Measurements from ENCODE around the gene ARV1. TPM values are rescaled to one million over a fixed set of nuclear protein-coding genes. Genes with fewer than 3 reads are reported as not detected.

The ARV1 gene
- total and polyA plus RNA-seq, 12 donors, result 19.8 to 60.3 (median 26.5) TPM

GRCh38 chr1:230937371-230937770, 41.5 kb upstream of the ARV1 start:
- Histone ChIP-seq H3K27ac (no peak overlapping the region), H3K9me3 (no peaks in the 10 kb centered on the region), H3K36me3 (peaks cover 0 to 53% (median 4%) of the 10 kb centered on the region in 9 donors), H3K4me1 (no peaks in the 10 kb centered on the region), H3K4me3 (no peak overlapping the region), H3K27me3 (no peaks in the 10 kb centered on the region)
- no peak for ATAC-seq
- intact Hi-C loops (cut with DNase I), result no loop called here
- WGBS, 2 donors, result 89 to 91% methylated on average over 2 of the region's 2 CpGs
- DNase-seq, result no peak
- no peak for TF ChIP-seq CTCF (IDR thresholded peaks at IDR 0.05)

GRCh38 chr1:230938924-230939368, 39.9 kb upstream of the ARV1 start:
- 86 to 87% methylated on average over 2 of the region's 2 CpGs for WGBS, 2 donors
- ATAC-seq (no peak), DNase-seq (no peak)
- no peaks in the 10 kb centered on the region for H3K9me3 ChIP-seq
- H3K27ac ChIP-seq, result no peak overlapping the region
- TF ChIP-seq CTCF (IDR thresholded peaks at IDR 0.05), result no peak
- no peak overlapping the region for H3K4me3 ChIP-seq
- H3K27me3 ChIP-seq, result no peaks in the 10 kb centered on the region
- H3K36me3 ChIP-seq, result peaks cover 0 to 51% (median 12%) of the 10 kb centered on the region in 9 donors
- H3K4me1 ChIP-seq, result no peaks in the 10 kb centered on the region
- intact Hi-C loops (cut with DNase I), result no loop called here

- 89 to 91% methylated on average over 4 of the region's 4 CpGs for WGBS, 2 donors
- Histone ChIP-seq H3K9me3 (no peaks in the 10 kb centered on the region), H3K4me3 (no peak overlapping the region), H3K27ac (no peak overlapping the region), H3K4me1 (no peaks in the 10 kb centered on the region), H3K36me3 (peaks cover 0 to 53% (median 12%) of the 10 kb centered on the region in 9 donors), H3K27me3 (no peaks in the 10 kb centered on the region)
- intact Hi-C loops (cut with DNase I), result no loop called here
- DNase-seq (no peak), ATAC-seq (no peak)
- TF ChIP-seq CTCF (IDR thresholded peaks at IDR 0.05), result no peak
Measured at GRCh38 chr1:230939806-230940489, 38.9 kb upstream of the ARV1 start.

GRCh38 chr1:230940848-230941247, 38.0 kb upstream of the ARV1 start:
- DNase-seq (no peak), ATAC-seq (no peak)
- 94 to 95% methylated on average over 1 of the region's 1 CpG for WGBS, 2 donors
- H3K4me3 ChIP-seq, result no peak overlapping the region
- H3K36me3 ChIP-seq, result peaks cover 0 to 52% (median 15%) of the 10 kb centered on the region in 9 donors
- H3K4me1 ChIP-seq, result no peaks in the 10 kb centered on the region
- H3K27ac ChIP-seq, result no peak overlapping the region
- intact Hi-C loops (cut with DNase I), result no loop called here
- no peaks in the 10 kb centered on the region for H3K9me3 ChIP-seq
- no peak for TF ChIP-seq CTCF (IDR thresholded peaks at IDR 0.05)
- H3K27me3 ChIP-seq, result no peaks in the 10 kb centered on the region
